Calu3 (cell line): Measurements from ENCODE around the gene GDPD3. TPM values are rescaled to one million over a fixed set of nuclear protein-coding genes. Genes with fewer than 3 reads are reported as not detected.

Experiments used
- BruUV-seq: library from RNA; stranded (reverse); fragments of 400-500 nt; replicated peaks from 2 replicates; lab custom pipeline; 2021; lab: Mats Ljungman, UMichigan
- CTCF ChIA-PET: fragments of 300-600 bp; sonication (Branson Sonifier 250); formaldehyde crosslinking; loops from one replicate; lab custom pipeline; 2022; ENCODE audit warnings: antibody characterized with exemption; lab: Charles Lee
- DNase-seq: peaks from one replicate; pipeline ENCODE4 v3.0.0; 2022
- H3K27ac Mint-ChIP-seq: one replicate; pipeline ENCODE4 v1.8.0; 2022; ENCODE audit warnings: mixed read lengths; ENCODE audit not compliant: unreplicated experiment
- H3K27me3 Mint-ChIP-seq: one replicate; pipeline ENCODE4 v1.8.0; 2022; ENCODE audit warnings: mixed read lengths; ENCODE audit not compliant: unreplicated experiment
- H3K36me3 Mint-ChIP-seq: one replicate; pipeline ENCODE4 v1.8.0; 2022; ENCODE audit warnings: mild to moderate bottlenecking, moderate library complexity, mixed read lengths; ENCODE audit not compliant: insufficient read depth, unreplicated experiment
- H3K4me1 Mint-ChIP-seq: one replicate; pipeline ENCODE4 v1.8.0; 2022; ENCODE audit warnings: mild to moderate bottlenecking, low read depth, mixed read lengths; ENCODE audit not compliant: unreplicated experiment
- H3K4me3 Mint-ChIP-seq: one replicate; pipeline ENCODE4 v1.8.0; 2022; ENCODE audit warnings: mild to moderate bottlenecking, low read depth, moderate library complexity, mixed read lengths; ENCODE audit not compliant: unreplicated experiment
- H3K9me3 Mint-ChIP-seq: one replicate; pipeline ENCODE4 v1.8.0; 2022; ENCODE audit warnings: low read depth, mixed read lengths; ENCODE audit not compliant: unreplicated experiment
- intact Hi-C: fragments of 100-400 bp; cut with micrococcal nuclease; formaldehyde crosslinking; loops from one replicate; pipeline ENCODE4 v1.10.0; 2022; ENCODE audit not compliant: unreplicated experiment
- total RNA-seq: library from RNA; stranded (reverse); gene quantifications from 2 replicates; pipeline ENCODE4 v1.2.3, GENCODE V29; 2022
- TF ChIP-seq, protein P1 (sequence below): fragments of 200-600 bp; IDR thresholded peaks from one replicate; pipeline ENCODE4 v1.8.0; 2022; ENCODE audit warnings: antibody characterized with exemption; ENCODE audit not compliant: unreplicated experiment

GDPD3 gene
- total RNA-seq, 1 experiment from 2014 or later = 7.8 TPM

- Mint-ChIP-seq H3K27ac (peak within 1 kb of the TSS; percentile 87), H3K4me1 (peaks cover 47% of the 10 kb centered on the region), H3K36me3 (peaks cover 70% of the 10 kb centered on the region), H3K27me3 (no peaks in the 10 kb centered on the region), H3K9me3 (no peaks in the 10 kb centered on the region), H3K4me3 (peak within 1 kb of the TSS; percentile 83)
- TF ChIP-seq, protein P1, sequence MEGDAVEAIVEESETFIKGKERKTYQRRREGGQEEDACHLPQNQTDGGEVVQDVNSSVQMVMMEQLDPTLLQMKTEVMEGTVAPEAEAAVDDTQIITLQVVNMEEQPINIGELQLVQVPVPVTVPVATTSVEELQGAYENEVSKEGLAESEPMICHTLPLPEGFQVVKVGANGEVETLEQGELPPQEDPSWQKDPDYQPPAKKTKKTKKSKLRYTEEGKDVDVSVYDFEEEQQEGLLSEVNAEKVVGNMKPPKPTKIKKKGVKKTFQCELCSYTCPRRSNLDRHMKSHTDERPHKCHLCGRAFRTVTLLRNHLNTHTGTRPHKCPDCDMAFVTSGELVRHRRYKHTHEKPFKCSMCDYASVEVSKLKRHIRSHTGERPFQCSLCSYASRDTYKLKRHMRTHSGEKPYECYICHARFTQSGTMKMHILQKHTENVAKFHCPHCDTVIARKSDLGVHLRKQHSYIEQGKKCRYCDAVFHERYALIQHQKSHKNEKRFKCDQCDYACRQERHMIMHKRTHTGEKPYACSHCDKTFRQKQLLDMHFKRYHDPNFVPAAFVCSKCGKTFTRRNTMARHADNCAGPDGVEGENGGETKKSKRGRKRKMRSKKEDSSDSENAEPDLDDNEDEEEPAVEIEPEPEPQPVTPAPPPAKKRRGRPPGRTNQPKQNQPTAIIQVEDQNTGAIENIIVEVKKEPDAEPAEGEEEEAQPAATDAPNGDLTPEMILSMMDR = no peak
- CTCF ChIA-PET = interaction anchor here (0.5 to 3.3 kb wide), 8 partner anchors 10 to 365 kb away, joined by 3 to 20 read pairs (median 4); partner anchors contain the start of genes ASPHD1, DCTPP1 and TBX6
- DNase-seq = peak; percentile 100
- no TSS peak for BruUV-seq
- intact Hi-C loops = no loop called here
Measured at GRCh38 chr16:30065102-30065942, 48.0 kb downstream of the GDPD3 start, which contains the start of gene ALDOA. Gene ALDOA, plus strand, starts transcription at chr16:30065760. Its CDS starts 1,138 bp downstream, at chr16:30066898.

DNA sequence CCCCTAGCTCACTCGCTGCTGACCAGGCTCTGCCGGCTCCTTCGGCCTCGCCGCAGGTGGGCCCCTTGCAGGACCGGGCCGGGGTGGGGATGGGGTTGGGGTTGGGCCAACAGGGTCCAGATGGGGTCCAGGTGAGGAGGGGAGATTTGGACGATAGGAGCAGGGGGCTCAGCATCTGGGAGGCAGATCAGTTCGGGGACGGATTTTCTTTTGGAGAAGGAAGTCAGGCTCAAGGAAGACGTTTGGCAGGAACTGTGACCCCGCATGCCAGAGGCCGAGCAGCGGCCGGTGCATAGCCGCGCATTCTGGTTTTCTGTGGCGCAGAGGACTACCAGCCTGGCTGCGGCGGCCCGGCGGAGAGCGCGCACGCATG, 48.6 kb downstream of the GDPD3 start:
- TF ChIP-seq, protein P1 = no peak
- intact Hi-C loops = no loop called here
- DNase-seq = no peak
- CTCF ChIA-PET = interaction anchor here (1.2 to 3.3 kb wide), 5 partner anchors 12 to 365 kb away, joined by 3 to 20 read pairs (median 4); partner anchors contain the start of genes DCTPP1 and TBX6
- H3K27me3 Mint-ChIP-seq = no peaks in the 10 kb centered on the region
- peaks cover 42% of the 10 kb centered on the region for H3K4me1 Mint-ChIP-seq
- H3K36me3 Mint-ChIP-seq = peaks cover 64% of the 10 kb centered on the region
- TSS peak; percentile 88 for BruUV-seq
- H3K4me3 Mint-ChIP-seq = peak overlapping the region; percentile 83
- H3K27ac Mint-ChIP-seq = peak overlapping the region; percentile 87
- H3K9me3 Mint-ChIP-seq = no peaks in the 10 kb centered on the region

- CTCF ChIA-PET = interaction anchor here (1.2 to 3.3 kb wide), 3 partner anchors 9 to 354 kb away, joined by 7 to 20 read pairs (median 9); partner anchors contain the start of gene TBX6
- Mint-ChIP-seq H3K9me3 (no peaks in the 10 kb centered on the region), H3K4me1 (peaks cover 37% of the 10 kb centered on the region), H3K27ac (peak overlapping the region; percentile 87), H3K4me3 (peak overlapping the region; percentile 83), H3K27me3 (no peaks in the 10 kb centered on the region), H3K36me3 (peaks cover 58% of the 10 kb centered on the region)
- peak; percentile 68 for DNase-seq
- TF ChIP-seq, protein P1 = no peak
- no TSS peak for BruUV-seq
- intact Hi-C loops = no loop called here
Measured at GRCh38 chr16:30063893-30064728, 49.2 kb downstream of the GDPD3 start.

GRCh38 chr16:30063278-30063892, 50.0 kb downstream of the GDPD3 start:
- intact Hi-C loops = no loop called here
- CTCF ChIA-PET = interaction anchor here (1.2 kb wide), 1 partner anchor 8 kb away, joined by 7 read pairs; no protein-coding TSS in a partner anchor
- Mint-ChIP-seq H3K27me3 (no peaks in the 10 kb centered on the region), H3K36me3 (peaks cover 54% of the 10 kb centered on the region), H3K9me3 (no peaks in the 10 kb centered on the region), H3K27ac (peak overlapping the region; percentile 87), H3K4me1 (peaks cover 37% of the 10 kb centered on the region), H3K4me3 (peak overlapping the region; percentile 83)
- TF ChIP-seq, protein P1 = no peak
- DNase-seq = no peak
- no TSS peak for BruUV-seq
